GM10847 (cell line): ENCODE data around the gene MEF2D.
A peak's percentile ranks its signal among the peaks of the same experiment; 100 is the strongest.

Experiments used
- POLR2A ChIP-seq: IDR thresholded peaks from 2 replicates; pipeline ENCODE4 v1.6.1; 2011; ENCODE audit not compliant: insufficient read length; ENCODE audit errors: extremely low read depth

The MEF2D gene

GRCh38 chr1:156506450-156506849, 5.9 kb upstream of the MEF2D start:
- no peak for TF ChIP-seq POLR2A

GRCh38 chr1:156505679-156506298, 5.2 kb upstream of the MEF2D start:
- no peak for TF ChIP-seq POLR2A

GRCh38 chr1:156504821-156505678, 4.5 kb upstream of the MEF2D start:
- peak; percentile 34 for TF ChIP-seq POLR2A

- no peak for TF ChIP-seq POLR2A
Measured at GRCh38 chr1:156504438-156504813, 3.9 kb upstream of the MEF2D start.

- no peak for TF ChIP-seq POLR2A
Measured at GRCh38 chr1:156503698-156504437, 3.3 kb upstream of the MEF2D start.

- no peak for TF ChIP-seq POLR2A
Measured at GRCh38 chr1:156502894-156503697, 2.5 kb upstream of the MEF2D start.

- no peak for TF ChIP-seq POLR2A
Measured at GRCh38 chr1:156502391-156502893, 1.9 kb upstream of the MEF2D start.

GRCh38 chr1:156500793-156501506, 375 bp upstream of the MEF2D start:
- TF ChIP-seq POLR2A, result peak; percentile 51

- no peak for TF ChIP-seq POLR2A
Measured at GRCh38 chr1:156499842-156500542, 583 bp downstream of the MEF2D start.

- TF ChIP-seq POLR2A, result no peak
Measured at GRCh38 chr1:156499194-156499841, 1.3 kb downstream of the MEF2D start.

GRCh38 chr1:156498432-156499193, 2.0 kb downstream of the MEF2D start:
- no peak for TF ChIP-seq POLR2A

- TF ChIP-seq POLR2A, result no peak
Measured at GRCh38 chr1:156497743-156498431, 2.7 kb downstream of the MEF2D start.
